Fibroblast of lung (primary cell): Measurements from ENCODE around the gene DGKG. TPM values are rescaled to one million over a fixed set of nuclear protein-coding genes. Genes with fewer than 3 reads are reported as not detected.

Experiments used
- DNase-seq, 2 donors: peaks; one replicate each; pipeline versions ENCODE4 v3.0.0 to v3.0.0-alpha.2; 2010; ENCODE audit warnings: low read depth in 2 of 2
- H2AFZ ChIP-seq: 2 replicates; pipeline ENCODE4 v1.5.1; 2012; ENCODE audit warnings: low read length, control low read depth, inconsistent platforms
- H3K27ac ChIP-seq: 2 replicates; pipeline ENCODE4 v1.5.1; 2011; ENCODE audit warnings: low read length, control low read depth; ENCODE audit not compliant: insufficient read depth
- H3K27me3 ChIP-seq: 2 replicates; pipeline ENCODE4 v1.5.1; 2011; ENCODE audit warnings: mild to moderate bottlenecking, low read length; ENCODE audit not compliant: control insufficient read depth, insufficient read depth
- H3K36me3 ChIP-seq: 2 replicates; pipeline ENCODE4 v1.5.1; 2011; ENCODE audit warnings: low read length; ENCODE audit not compliant: control insufficient read depth, insufficient read depth
- H3K4me1 ChIP-seq: 2 replicates; pipeline ENCODE4 v1.5.1; 2011; ENCODE audit warnings: low read length; ENCODE audit not compliant: control insufficient read depth, insufficient read depth; ENCODE audit errors: extremely low read depth
- H3K4me2 ChIP-seq: 2 replicates; pipeline ENCODE4 v1.5.1; 2011; ENCODE audit warnings: low read length, control low read depth; ENCODE audit not compliant: insufficient read depth; ENCODE audit errors: extremely low read depth
- H3K4me3 ChIP-seq, 4 experiments: fragments of 200-600 bp in 1 of 4; sonication (generic) in 1 of 4; replicated peaks in 1 of 4; 2 replicates each; pipeline ENCODE4 v1.5.1; 2011 to 2016; ENCODE audit warnings: low read length in 4 of 4, low read depth in 3 of 4, mild to moderate bottlenecking in 3 of 4, control low read depth in 2 of 4, inconsistent platforms in 1 of 4, mixed read lengths in 1 of 4; ENCODE audit not compliant: insufficient read depth in 1 of 4; ENCODE audit errors: control extremely low read depth in 1 of 4
- H3K79me2 ChIP-seq: 2 replicates; pipeline ENCODE4 v1.5.1; 2012; ENCODE audit warnings: mild to moderate bottlenecking, low read length, inconsistent platforms; ENCODE audit not compliant: control insufficient read depth, insufficient read depth
- H3K9ac ChIP-seq: 2 replicates; pipeline ENCODE4 v1.5.1; 2011; ENCODE audit warnings: mild to moderate bottlenecking, low read length, control low read depth; ENCODE audit not compliant: insufficient read depth
- H3K9me3 ChIP-seq: 2 replicates; pipeline ENCODE4 v1.5.1; 2012; ENCODE audit warnings: low read depth, low read length; ENCODE audit not compliant: control insufficient read depth, insufficient read depth
- H4K20me1 ChIP-seq: 2 replicates; pipeline ENCODE4 v1.5.1; 2011; ENCODE audit warnings: low read length; ENCODE audit not compliant: control insufficient read depth, insufficient read depth; ENCODE audit errors: extremely low read depth
- EZH2 ChIP-seq: IDR thresholded peaks from 2 replicates; pipeline ENCODE4 v1.5.1; 2012; ENCODE audit warnings: low read length, control low read depth, mild to moderate bottlenecking; ENCODE audit errors: missing control alignments
- polyA plus RNA-seq, 2 donors: library from polyadenylated mRNA; depleted of rRNA in 1 of 2; stranded (reverse) in 1 of 2; unstranded in 1 of 2; fragments of >200 nt; gene quantifications; 2 replicates each; pipeline ENCODE4 v1.2.1, GENCODE V29; 2011 to 2012; ENCODE audit warnings: missing spikeins in 1 of 2
- total RNA-seq: library from RNA; depleted of rRNA; stranded (reverse); fragments of >200 nt; gene quantifications from 2 replicates; pipeline ENCODE4 v1.2.1, GENCODE V29; 2014
- TF ChIP-seq, protein P1 (sequence below), 2 donors: IDR thresholded peaks in 1 of 2; conservative IDR thresholded peaks in 1 of 2; 1 replicate in 1 of 2; 2 replicates in 1 of 2; pipeline ENCODE4 v1.5.1; 2011 to 2012; ENCODE audit warnings: low read length in 2 of 2, control low read depth in 1 of 2, inconsistent platforms in 1 of 2, low read depth in 1 of 2, mild to moderate bottlenecking in 1 of 2

DGKG gene
- total and polyA plus RNA-seq, 2 donors (not counting 1 experiment from before 2014, with no cell fraction given), result 3.7 to 4.8 TPM

DNA sequence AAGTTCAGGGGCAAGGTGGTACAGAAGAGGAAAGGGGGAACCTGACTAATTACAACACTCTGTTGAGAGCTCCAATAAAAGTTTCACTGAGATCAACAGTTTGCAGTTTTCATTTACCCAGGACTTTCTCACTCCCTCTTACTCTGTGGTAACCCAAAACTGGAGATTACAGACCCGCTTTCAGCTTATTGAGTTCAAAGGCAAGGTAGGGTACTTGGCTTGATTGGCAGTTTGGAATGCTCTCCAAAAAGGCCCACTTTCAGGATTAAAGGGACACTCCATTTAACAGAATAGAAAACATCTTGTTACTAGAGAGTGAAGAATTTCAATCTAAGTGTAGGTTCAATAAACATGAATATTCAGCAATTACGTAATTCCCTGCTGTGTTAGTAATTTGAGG lies 135.6 kb downstream of the DGKG start:
- no peaks in the 10 kb centered on the region for H3K4me1 ChIP-seq
- H3K79me2 ChIP-seq, result no peaks in the 10 kb centered on the region
- no peak overlapping the region for H3K4me3 ChIP-seq
- H3K4me2 ChIP-seq, result no peak overlapping the region
- no peak overlapping the region for H3K27ac ChIP-seq
- TF ChIP-seq, protein P1, sequence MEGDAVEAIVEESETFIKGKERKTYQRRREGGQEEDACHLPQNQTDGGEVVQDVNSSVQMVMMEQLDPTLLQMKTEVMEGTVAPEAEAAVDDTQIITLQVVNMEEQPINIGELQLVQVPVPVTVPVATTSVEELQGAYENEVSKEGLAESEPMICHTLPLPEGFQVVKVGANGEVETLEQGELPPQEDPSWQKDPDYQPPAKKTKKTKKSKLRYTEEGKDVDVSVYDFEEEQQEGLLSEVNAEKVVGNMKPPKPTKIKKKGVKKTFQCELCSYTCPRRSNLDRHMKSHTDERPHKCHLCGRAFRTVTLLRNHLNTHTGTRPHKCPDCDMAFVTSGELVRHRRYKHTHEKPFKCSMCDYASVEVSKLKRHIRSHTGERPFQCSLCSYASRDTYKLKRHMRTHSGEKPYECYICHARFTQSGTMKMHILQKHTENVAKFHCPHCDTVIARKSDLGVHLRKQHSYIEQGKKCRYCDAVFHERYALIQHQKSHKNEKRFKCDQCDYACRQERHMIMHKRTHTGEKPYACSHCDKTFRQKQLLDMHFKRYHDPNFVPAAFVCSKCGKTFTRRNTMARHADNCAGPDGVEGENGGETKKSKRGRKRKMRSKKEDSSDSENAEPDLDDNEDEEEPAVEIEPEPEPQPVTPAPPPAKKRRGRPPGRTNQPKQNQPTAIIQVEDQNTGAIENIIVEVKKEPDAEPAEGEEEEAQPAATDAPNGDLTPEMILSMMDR (conservative IDR thresholded peaks at IDR 0.05 in 1 of 2, IDR thresholded peaks at IDR 0.05 in 1 of 2; ENCODE audit: low read depth in 1 of 2, low read length in 2 of 2), result no peak
- no peak for TF ChIP-seq EZH2
- no peaks in the 10 kb centered on the region for H3K36me3 ChIP-seq
- no peak overlapping the region for H3K9ac ChIP-seq
- H3K9me3 ChIP-seq, result no peaks in the 10 kb centered on the region
- H2AFZ ChIP-seq, result no peak overlapping the region
- DNase-seq, result no peak
- H3K27me3 ChIP-seq, result no peaks in the 10 kb centered on the region
- H4K20me1 ChIP-seq, result no peaks in the 10 kb centered on the region

DNA sequence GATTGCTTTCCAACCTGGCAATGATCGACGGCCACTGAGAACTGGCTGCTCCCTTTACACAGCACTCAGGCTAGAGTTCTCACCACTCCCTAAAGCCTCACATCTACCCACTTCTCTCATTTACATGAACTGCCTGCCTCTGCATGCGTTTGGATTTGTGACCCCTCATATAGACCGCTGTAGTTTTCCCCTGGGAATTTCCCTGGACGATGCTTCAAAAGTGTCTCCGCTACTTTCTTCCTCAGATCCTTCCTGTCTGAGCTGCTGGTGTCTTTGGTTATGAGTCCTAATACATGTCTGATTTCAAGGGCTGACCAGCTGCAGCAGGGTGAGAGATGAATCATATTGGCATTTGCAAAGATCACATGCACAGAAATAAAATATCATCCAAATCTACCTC lies 136.4 kb downstream of the DGKG start:
- TF ChIP-seq EZH2, result no peak
- TF ChIP-seq, protein P1 (conservative IDR thresholded peaks at IDR 0.05 in 1 of 2, IDR thresholded peaks at IDR 0.05 in 1 of 2; ENCODE audit: low read depth in 1 of 2, low read length in 2 of 2), result no peak
- Histone ChIP-seq H3K9ac (no peak overlapping the region), H2AFZ (no peak overlapping the region), H3K4me2 (no peak overlapping the region), H3K9me3 (no peaks in the 10 kb centered on the region), H3K4me3 (no peak overlapping the region), H3K27me3 (no peaks in the 10 kb centered on the region), H4K20me1 (no peaks in the 10 kb centered on the region), H3K4me1 (no peaks in the 10 kb centered on the region), H3K79me2 (no peaks in the 10 kb centered on the region), H3K36me3 (no peaks in the 10 kb centered on the region), H3K27ac (no peak overlapping the region)
- DNase-seq, result no peak

DNA sequence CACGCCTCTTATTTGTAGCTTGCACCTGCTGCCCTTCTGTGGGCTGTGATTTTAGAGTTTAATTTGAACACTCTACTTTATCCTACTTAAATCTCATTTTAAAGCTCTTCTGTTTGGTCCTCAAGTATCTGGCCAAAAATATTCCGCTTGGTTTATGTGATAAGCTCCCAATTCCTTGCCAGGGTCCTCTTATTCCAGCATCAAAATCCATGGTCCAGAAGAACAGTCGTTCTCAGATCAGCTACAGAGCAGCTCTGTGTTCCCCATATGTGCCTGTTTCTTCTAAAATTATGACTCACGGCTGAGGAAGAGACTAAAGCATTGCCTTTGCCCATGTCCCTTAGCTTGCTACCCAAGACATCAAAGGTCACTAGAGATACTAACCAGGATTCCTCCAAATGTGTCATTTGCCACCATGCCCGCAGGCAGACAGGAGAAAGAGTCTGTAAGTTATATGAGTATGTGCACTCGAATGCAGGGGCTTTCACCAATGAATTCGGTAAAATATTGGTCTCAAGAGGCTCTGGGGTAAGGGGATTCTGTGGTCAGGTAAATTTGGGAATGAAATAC lies 137.9 kb downstream of the DGKG start:
- no peak overlapping the region for H3K4me2 ChIP-seq
- H3K4me1 ChIP-seq, result no peaks in the 10 kb centered on the region
- no peak overlapping the region for H3K4me3 ChIP-seq
- no peak overlapping the region for H2AFZ ChIP-seq
- no peaks in the 10 kb centered on the region for H3K9me3 ChIP-seq
- H3K9ac ChIP-seq, result no peak overlapping the region
- H3K79me2 ChIP-seq, result no peaks in the 10 kb centered on the region
- H3K36me3 ChIP-seq, result no peaks in the 10 kb centered on the region
- no peaks in the 10 kb centered on the region for H4K20me1 ChIP-seq
- no peak overlapping the region for H3K27ac ChIP-seq
- TF ChIP-seq, protein P1 (conservative IDR thresholded peaks at IDR 0.05 in 1 of 2, IDR thresholded peaks at IDR 0.05 in 1 of 2; ENCODE audit: low read depth in 1 of 2, low read length in 2 of 2), result no peak
- TF ChIP-seq EZH2, result no peak
- no peak for DNase-seq
- H3K27me3 ChIP-seq, result no peaks in the 10 kb centered on the region
